Psoas muscle (tissue), 8 donors: ENCODE data around the gene CENPF. TPM values are rescaled to one million over a fixed set of nuclear protein-coding genes. Genes with fewer than 3 reads are reported as not detected.

Experiments
- ATAC-seq, 4 donors: fragments of 200-7000 bp; cut with Tn5 transposase; one replicate each; pipeline ENCODE4 v1.9.1; 2020; ENCODE audit warnings: moderate library complexity in 3 of 4, mild to moderate bottlenecking in 2 of 4
- DNase-seq, 2 donors: peaks; one replicate each; pipeline ENCODE4 v3.0.0-alpha.2; 2020
- H3K27ac ChIP-seq: fragments of 200-600 bp; one replicate; pipeline ENCODE4 v1.8.0; 2022
- H3K27me3 ChIP-seq, 3 donors: fragments of 200-600 bp in 1 of 3; one replicate each; pipeline versions ENCODE4 v1.6.1 to v1.8.0; 2013 to 2022; ENCODE audit warnings: low read length in 2 of 3, mild to moderate bottlenecking in 2 of 3, moderate library complexity in 1 of 3; ENCODE audit not compliant: insufficient read depth in 3 of 3
- H3K36me3 ChIP-seq, 2 donors: fragments of 200-600 bp in 1 of 2; one replicate each; pipeline versions ENCODE4 v1.6.1 to v1.8.0; 2013 to 2022; ENCODE audit warnings: low read depth in 1 of 2, mild to moderate bottlenecking in 1 of 2, moderate library complexity in 1 of 2; ENCODE audit not compliant: insufficient read depth in 1 of 2
- H3K4me1 ChIP-seq: fragments of 200-600 bp; one replicate; pipeline ENCODE4 v1.8.0; 2022
- H3K4me3 ChIP-seq: fragments of 200-600 bp; one replicate; pipeline ENCODE4 v1.8.0; 2022; ENCODE audit warnings: mild to moderate bottlenecking
- H3K9me3 ChIP-seq: fragments of 200-600 bp; one replicate; pipeline ENCODE4 v1.8.0; 2022
- WGBS, 3 donors: extraction: QIAGEN DNeasy Blood & Tissue Kit; methylation state at CpG; one replicate each; pipeline versions ENCODE4 v1.1.6 to v1.1.7; 2013; 5-methylcytosine and 5-hydroxymethylcytosine counted together
- intact Hi-C, 2 donors: fragments of 100-400 bp; cut with DNase I; formaldehyde crosslinking; loops; one replicate each; pipeline versions ENCODE4 v1.11.0 to v1.14.2; 2022
- polyA plus RNA-seq, 3 donors: library from polyadenylated mRNA; stranded (reverse); fragments of 200-250 nt; gene quantifications; one replicate each; pipeline ENCODE4 v1.2.3, GENCODE V29; 2013
- total RNA-seq, 4 donors: library from RNA; stranded (reverse); fragmentation: NEBNext Ultra II Directional in 2 of 4; extraction: Animal tissue kit (Norgen Biotek cat#: 25700) in 2 of 4; gene quantifications; one replicate each; pipeline versions ENCODE4 v1.2.1 to v1.2.4, GENCODE V29; 2021 to 2023
- TF ChIP-seq, protein P1 (sequence below): fragments of 200-600 bp; IDR thresholded peaks from one replicate; pipeline ENCODE4 v1.8.0; 2022; ENCODE audit warnings: antibody characterized with exemption
- donor health status: healthy with polysubstance abuse.
- donor health status: DM: no; HTN: no; CAD: no; lungs with moderate emphysema.
- donor health status: Bipolar disorder and iron deficiency.
- donor health status: healthy.
- donor health status: DM: yes; HTN: yes; CAD: no.
- donor health status: DM: no; HTN: no; CAD: no.
- donor health status: DM: no; HTN: no; CAD: no.
- donor health status: DM: yes; HTN: yes; CAD: no.

CENPF gene
- total and polyA plus RNA-seq, 7 donors, result 0.04 to 1.2 (median 0.57) TPM

DNA sequence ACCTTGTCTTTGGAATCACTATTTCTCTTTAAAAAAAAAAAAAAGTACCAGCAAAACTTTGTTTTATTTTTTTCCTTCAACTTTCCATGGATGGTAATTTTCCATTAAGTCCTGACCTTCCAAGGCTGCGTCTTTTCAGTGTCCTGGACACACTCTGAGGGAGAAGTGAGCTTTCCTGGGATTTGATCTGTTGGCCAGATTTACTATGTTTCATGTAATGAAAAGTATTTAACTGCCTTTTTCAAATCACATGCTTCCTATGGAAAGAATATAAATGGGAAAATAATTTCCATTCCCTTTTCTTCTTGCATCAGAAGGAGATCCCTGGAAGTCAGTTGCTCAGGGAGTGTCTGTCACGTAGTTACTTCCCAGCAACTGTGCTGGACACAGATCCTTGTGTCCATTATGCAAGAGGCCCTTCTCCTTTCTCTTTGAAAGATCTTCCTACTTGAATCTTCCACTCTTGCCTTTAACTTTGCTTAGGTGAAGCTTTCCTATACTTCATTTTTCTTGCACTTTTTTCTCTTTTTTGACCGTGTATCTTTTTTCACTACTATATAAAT, 59.3 kb downstream of the CENPF start:
- H3K27me3 ChIP-seq, result no peaks in the 10 kb centered on the region
- H3K9me3 ChIP-seq, result no peaks in the 10 kb centered on the region
- DNase-seq, result no peak
- no peak overlapping the region for H3K27ac ChIP-seq
- intact Hi-C loops, result no loop called here
- H3K4me1 ChIP-seq, result no peaks in the 10 kb centered on the region
- ATAC-seq, result no peak
- no peak overlapping the region for H3K4me3 ChIP-seq
- H3K36me3 ChIP-seq, result no peaks in the 10 kb centered on the region
- TF ChIP-seq, protein P1, sequence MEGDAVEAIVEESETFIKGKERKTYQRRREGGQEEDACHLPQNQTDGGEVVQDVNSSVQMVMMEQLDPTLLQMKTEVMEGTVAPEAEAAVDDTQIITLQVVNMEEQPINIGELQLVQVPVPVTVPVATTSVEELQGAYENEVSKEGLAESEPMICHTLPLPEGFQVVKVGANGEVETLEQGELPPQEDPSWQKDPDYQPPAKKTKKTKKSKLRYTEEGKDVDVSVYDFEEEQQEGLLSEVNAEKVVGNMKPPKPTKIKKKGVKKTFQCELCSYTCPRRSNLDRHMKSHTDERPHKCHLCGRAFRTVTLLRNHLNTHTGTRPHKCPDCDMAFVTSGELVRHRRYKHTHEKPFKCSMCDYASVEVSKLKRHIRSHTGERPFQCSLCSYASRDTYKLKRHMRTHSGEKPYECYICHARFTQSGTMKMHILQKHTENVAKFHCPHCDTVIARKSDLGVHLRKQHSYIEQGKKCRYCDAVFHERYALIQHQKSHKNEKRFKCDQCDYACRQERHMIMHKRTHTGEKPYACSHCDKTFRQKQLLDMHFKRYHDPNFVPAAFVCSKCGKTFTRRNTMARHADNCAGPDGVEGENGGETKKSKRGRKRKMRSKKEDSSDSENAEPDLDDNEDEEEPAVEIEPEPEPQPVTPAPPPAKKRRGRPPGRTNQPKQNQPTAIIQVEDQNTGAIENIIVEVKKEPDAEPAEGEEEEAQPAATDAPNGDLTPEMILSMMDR, result no peak
- WGBS, 3 donors, result 74 to 84% (median 78%) methylated on average over 3 of the region's 3 CpGs

DNA sequence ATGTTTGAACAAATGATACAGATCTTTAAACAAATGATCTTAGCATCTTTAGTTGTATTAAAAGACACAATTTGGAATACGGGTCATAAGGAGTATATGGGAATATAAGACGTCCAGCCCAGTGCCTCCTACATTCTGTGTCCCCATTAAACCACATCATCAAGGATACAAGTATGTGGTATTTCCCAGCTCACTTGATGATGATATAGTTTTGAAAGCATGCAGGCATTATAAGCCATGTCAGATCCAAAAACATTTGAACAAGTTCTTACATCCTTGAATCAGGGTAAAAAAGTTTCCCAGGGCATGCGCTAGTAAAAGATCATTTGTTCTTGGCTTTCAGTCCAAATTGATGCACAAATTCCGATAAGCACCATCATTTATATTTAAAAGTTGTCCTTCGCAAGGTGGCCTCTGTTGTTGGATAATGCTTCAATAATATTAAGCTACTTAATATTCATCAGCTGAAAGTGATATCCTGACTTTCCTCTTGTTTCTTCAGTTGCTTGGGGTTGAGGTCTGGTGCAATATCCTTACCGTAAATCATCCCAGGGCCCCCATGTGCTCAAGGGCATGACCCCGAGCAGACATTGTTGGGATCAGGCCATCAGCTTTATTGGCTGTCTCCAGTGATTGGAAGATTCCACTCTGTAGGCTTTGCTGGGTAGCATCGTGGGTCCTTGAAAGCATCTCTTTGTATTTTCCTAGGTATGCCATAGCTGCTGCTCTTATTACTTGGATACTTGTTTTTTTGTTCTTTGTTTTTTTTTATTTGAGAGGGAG, 61.8 kb downstream of the CENPF start:
- H3K4me1 ChIP-seq, result no peaks in the 10 kb centered on the region
- WGBS, 3 donors, result 93 to 96% (median 95%) methylated on average over 8 of the region's 8 CpGs
- H3K27me3 ChIP-seq, result no peaks in the 10 kb centered on the region
- DNase-seq (no peak), ATAC-seq (no peak)
- no peak overlapping the region for H3K27ac ChIP-seq
- no peaks in the 10 kb centered on the region for H3K36me3 ChIP-seq
- no peaks in the 10 kb centered on the region for H3K9me3 ChIP-seq
- intact Hi-C loops, result no loop called here
- TF ChIP-seq, protein P1, result no peak
- no peak overlapping the region for H3K4me3 ChIP-seq

DNA sequence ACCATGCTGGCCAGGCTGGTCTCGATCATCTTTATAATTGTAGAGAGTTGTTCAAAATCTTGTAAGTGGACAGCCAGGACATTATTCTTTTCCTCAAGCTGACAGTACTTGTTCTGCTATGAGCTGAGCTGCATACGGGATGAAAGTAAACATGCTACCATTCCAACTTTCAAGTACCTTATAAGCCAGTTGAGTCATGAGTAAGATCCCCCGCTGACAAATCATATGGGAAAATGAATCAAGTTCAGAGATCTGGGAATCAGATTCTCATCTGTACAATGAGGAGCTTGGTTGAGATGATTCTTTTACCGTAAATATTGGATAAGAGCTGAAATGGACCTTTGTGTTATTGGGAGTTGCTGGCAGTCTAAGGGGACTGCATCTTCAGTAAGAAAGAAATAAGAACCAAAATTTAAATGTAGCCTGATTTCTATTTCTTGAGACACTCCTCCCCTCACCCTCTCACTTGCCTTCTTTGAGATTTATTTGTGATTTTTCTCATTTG, 62.7 kb downstream of the CENPF start:
- no peaks in the 10 kb centered on the region for H3K4me1 ChIP-seq
- ATAC-seq, result no peak
- no peaks in the 10 kb centered on the region for H3K9me3 ChIP-seq
- no peaks in the 10 kb centered on the region for H3K27me3 ChIP-seq
- no peaks in the 10 kb centered on the region for H3K36me3 ChIP-seq
- H3K27ac ChIP-seq, result no peak overlapping the region
- intact Hi-C loops, result no loop called here
- no peak overlapping the region for H3K4me3 ChIP-seq
- no peak for DNase-seq
- TF ChIP-seq, protein P1, result no peak
- 93 to 95% (median 95%) methylated on average over 4 of the region's 4 CpGs for WGBS, 3 donors

DNA sequence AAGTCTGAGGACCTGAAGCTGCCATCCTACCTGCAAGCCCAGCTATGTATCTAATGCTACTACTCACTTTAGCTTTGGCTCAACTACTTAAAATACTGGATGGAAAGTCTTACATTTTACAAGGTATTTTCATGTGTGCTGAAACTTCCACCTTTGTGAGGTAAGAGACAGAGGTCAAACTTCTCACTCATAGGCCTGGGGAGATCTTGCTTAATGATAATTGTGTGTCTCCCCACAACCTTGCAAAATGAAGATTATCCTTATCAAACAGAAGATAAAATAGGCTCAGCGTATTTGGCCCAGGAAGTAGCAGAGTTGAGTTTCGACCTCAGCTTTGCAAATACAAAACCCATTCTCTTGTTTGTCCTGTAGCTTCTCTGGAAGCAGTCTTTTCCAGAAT, 63.7 kb downstream of the CENPF start:
- 96 to 99% (median 97%) methylated on average over 2 of the region's 2 CpGs for WGBS, 3 donors
- DNase-seq, result no peak
- no peaks in the 10 kb centered on the region for H3K36me3 ChIP-seq
- H3K27ac ChIP-seq, result no peak overlapping the region
- no peak for ATAC-seq
- H3K4me1 ChIP-seq, result no peaks in the 10 kb centered on the region
- H3K27me3 ChIP-seq, result no peaks in the 10 kb centered on the region
- no peak overlapping the region for H3K4me3 ChIP-seq
- TF ChIP-seq, protein P1, result no peak
- H3K9me3 ChIP-seq, result no peaks in the 10 kb centered on the region
- intact Hi-C loops, result no loop called here
